T-helper 2 cell treated with Interferon-gamma antibody and Interleukin-4, amounts not matched to agents 5 μg/mL and 100 μg/mL, for 36 hours (primary cell): Measurements from ENCODE around the gene CGB8.
"Not testable (repeated sequence)": the region's sequence is repeated elsewhere in the genome, so short reads cannot be mapped to it uniquely, and the experiment has no call there.

Experiments used
- DNase-seq: peaks from one replicate; pipeline ENCODE4 v3.0.0; 2021; ENCODE audit warnings: low spot score
- H3K27ac Mint-ChIP-seq: one replicate; pipeline ENCODE4 v1.8.0; 2021; ENCODE audit warnings: mild to moderate bottlenecking, mixed read lengths
- H3K27me3 Mint-ChIP-seq: one replicate; pipeline ENCODE4 v1.8.0; 2021; ENCODE audit warnings: low read depth, mixed read lengths
- H3K36me3 Mint-ChIP-seq: one replicate; pipeline ENCODE4 v1.8.0; 2021; ENCODE audit warnings: low read depth, mixed read lengths
- H3K4me1 Mint-ChIP-seq: one replicate; pipeline ENCODE4 v1.8.0; 2021; ENCODE audit warnings: low read depth, mixed read lengths
- H3K4me3 Mint-ChIP-seq: one replicate; pipeline ENCODE4 v1.8.0; 2022; ENCODE audit warnings: mild to moderate bottlenecking, moderate library complexity, mixed read lengths
- H3K9me3 Mint-ChIP-seq: one replicate; pipeline ENCODE4 v1.8.0; 2021; ENCODE audit warnings: mixed read lengths

Gene CGB8

GRCh38 chr19:49029749-49030148 is 19.2 kb downstream of the CGB8 start:
- not testable (repeated sequence) for H3K4me3 Mint-ChIP-seq, H3K36me3 Mint-ChIP-seq, H3K27me3 Mint-ChIP-seq, H3K9me3 Mint-ChIP-seq, H3K4me1 Mint-ChIP-seq, H3K27ac Mint-ChIP-seq, DNase-seq

- not testable (repeated sequence) for DNase-seq, H3K27ac Mint-ChIP-seq, H3K9me3 Mint-ChIP-seq, H3K27me3 Mint-ChIP-seq, H3K4me3 Mint-ChIP-seq, H3K4me1 Mint-ChIP-seq, H3K36me3 Mint-ChIP-seq
Measured at GRCh38 chr19:49028686-49029085, 20.2 kb downstream of the CGB8 start.

- not testable (repeated sequence) for DNase-seq, H3K27me3 Mint-ChIP-seq, H3K4me1 Mint-ChIP-seq, H3K4me3 Mint-ChIP-seq, H3K36me3 Mint-ChIP-seq, H3K9me3 Mint-ChIP-seq, H3K27ac Mint-ChIP-seq
Measured at GRCh38 chr19:49025599-49025998, 23.3 kb downstream of the CGB8 start.

GRCh38 chr19:49025088-49025487 is 23.8 kb downstream of the CGB8 start:
- H3K4me1 Mint-ChIP-seq = not testable (repeated sequence)

GRCh38 chr19:49024233-49024632 is 24.7 kb downstream of the CGB8 start, which contains the start of gene CGB3:
CGB3 (minus strand) TSS chr19:49024333; CDS start chr19:49023971, 362 bp downstream.
- H3K9me3 Mint-ChIP-seq, H3K4me1 Mint-ChIP-seq, H3K27me3 Mint-ChIP-seq: not testable (repeated sequence)

More at GRCh38 chr19:49025088-49025487, 23.8 kb downstream of the CGB8 start:
- not testable (repeated sequence) for H3K27ac Mint-ChIP-seq, H3K27me3 Mint-ChIP-seq, H3K9me3 Mint-ChIP-seq, H3K36me3 Mint-ChIP-seq, H3K4me3 Mint-ChIP-seq, DNase-seq

GRCh38 chr19:49022116-49022515 is 26.8 kb downstream of the CGB8 start:
- H3K27me3 Mint-ChIP-seq = peaks cover 17% of the 10 kb centered on the region
- no peaks in the 10 kb centered on the region for H3K9me3 Mint-ChIP-seq
- no peak overlapping the region for H3K4me3 Mint-ChIP-seq
- DNase-seq = no peak
- no peaks in the 10 kb centered on the region for H3K36me3 Mint-ChIP-seq
- H3K4me1 Mint-ChIP-seq = peaks cover 19% of the 10 kb centered on the region
- H3K27ac Mint-ChIP-seq = no peak overlapping the region

More at GRCh38 chr19:49024233-49024632, 24.7 kb downstream of the CGB8 start, which contains the start of gene CGB3:
- H3K27ac Mint-ChIP-seq, DNase-seq, H3K4me3 Mint-ChIP-seq, H3K36me3 Mint-ChIP-seq: not testable (repeated sequence)

- H3K4me1 Mint-ChIP-seq = peaks cover 19% of the 10 kb centered on the region
- H3K4me3 Mint-ChIP-seq = no peak overlapping the region
- no peaks in the 10 kb centered on the region for H3K9me3 Mint-ChIP-seq
- no peak overlapping the region for H3K27ac Mint-ChIP-seq
- H3K27me3 Mint-ChIP-seq = peaks cover 17% of the 10 kb centered on the region
- peak; percentile 19 for DNase-seq
- no peaks in the 10 kb centered on the region for H3K36me3 Mint-ChIP-seq
Measured at GRCh38 chr19:49020931-49021895, 27.7 kb downstream of the CGB8 start.

- H3K27me3 Mint-ChIP-seq = peaks cover 17% of the 10 kb centered on the region
- H3K4me3 Mint-ChIP-seq = no peak overlapping the region
- H3K4me1 Mint-ChIP-seq = peaks cover 19% of the 10 kb centered on the region
- DNase-seq = no peak
- peaks cover 5% of the 10 kb centered on the region for H3K36me3 Mint-ChIP-seq
- no peaks in the 10 kb centered on the region for H3K9me3 Mint-ChIP-seq
- no peak overlapping the region for H3K27ac Mint-ChIP-seq
Measured at GRCh38 chr19:49020342-49020741, 28.6 kb downstream of the CGB8 start.

GRCh38 chr19:49019242-49019932 is 29.5 kb downstream of the CGB8 start:
- Mint-ChIP-seq H3K4me3 (peak overlapping the region; percentile 89), H3K4me1 (peaks cover 19% of the 10 kb centered on the region), H3K27me3 (peaks cover 17% of the 10 kb centered on the region), H3K9me3 (no peaks in the 10 kb centered on the region), H3K27ac (peak overlapping the region; percentile 34), H3K36me3 (peaks cover 5% of the 10 kb centered on the region)
- peak; percentile 58 for DNase-seq

- H3K4me3 Mint-ChIP-seq = peak overlapping the region; percentile 89
- H3K4me1 Mint-ChIP-seq = peaks cover 19% of the 10 kb centered on the region
- H3K27ac Mint-ChIP-seq = peak overlapping the region; percentile 34
- DNase-seq, H3K9me3 Mint-ChIP-seq, H3K36me3 Mint-ChIP-seq: not testable (repeated sequence)
- H3K27me3 Mint-ChIP-seq = peaks cover 17% of the 10 kb centered on the region
Measured at GRCh38 chr19:49018388-49019241, 30.3 kb downstream of the CGB8 start.

GRCh38 chr19:49017666-49018351 is 31.1 kb downstream of the CGB8 start:
- H3K4me3 Mint-ChIP-seq = peak overlapping the region; percentile 89
- no peak overlapping the region for H3K27ac Mint-ChIP-seq
- peaks cover 5% of the 10 kb centered on the region for H3K36me3 Mint-ChIP-seq
- H3K4me1 Mint-ChIP-seq = peaks cover 19% of the 10 kb centered on the region
- no peaks in the 10 kb centered on the region for H3K9me3 Mint-ChIP-seq
- peak; percentile 47 for DNase-seq
- H3K27me3 Mint-ChIP-seq = peaks cover 17% of the 10 kb centered on the region

- H3K9me3 Mint-ChIP-seq = no peaks in the 10 kb centered on the region
- H3K27me3 Mint-ChIP-seq = peaks cover 17% of the 10 kb centered on the region
- DNase-seq = no peak
- peaks cover 19% of the 10 kb centered on the region for H3K4me1 Mint-ChIP-seq
- no peak within 1 kb of the TSS for H3K27ac Mint-ChIP-seq
- H3K4me3 Mint-ChIP-seq = peak within 1 kb of the TSS; percentile 89
- peaks cover 8% of the 10 kb centered on the region for H3K36me3 Mint-ChIP-seq
Measured at GRCh38 chr19:49017041-49017665, 31.8 kb downstream of the CGB8 start, which contains the start of gene LHB. LHB (minus strand) TSS chr19:49017091; CDS start chr19:49017081, 10 bp downstream.
